HG02943 (cell line): ENCODE results near the gene CYP11A1.
"Not testable (repeated sequence)": the region's sequence is repeated elsewhere in the genome, so short reads cannot be mapped to it uniquely, and the experiment has no call there.

Source experiments
- ATAC-seq: cut with Tn5 transposase; IDR thresholded peaks from one replicate; pipeline ENCODE4 v1.9.1; 2021; ENCODE audit warnings: mild to moderate bottlenecking, low read depth, moderate library complexity; ENCODE audit not compliant: unreplicated experiment

CYP11A1 gene

GRCh38 chr15:74376825-74377581 lies 9.6 kb upstream of the CYP11A1 start:
- ATAC-seq = no peak

- ATAC-seq = no peak
These were observed 8.8 kb upstream of the CYP11A1 start for GRCh38 chr15:74376226-74376625.

- no peak for ATAC-seq
These were observed 7.9 kb upstream of the CYP11A1 start for GRCh38 chr15:74375303-74375693.

GRCh38 chr15:74374648-74375302 lies 7.3 kb upstream of the CYP11A1 start:
- ATAC-seq = peak; percentile 6

GRCh38 chr15:74373731-74374647 lies 6.5 kb upstream of the CYP11A1 start:
- ATAC-seq = peak; percentile 62

GRCh38 chr15:74373056-74373650 lies 5.7 kb upstream of the CYP11A1 start:
- ATAC-seq = no peak

- ATAC-seq = no peak
These were observed 3.0 kb upstream of the CYP11A1 start for GRCh38 chr15:74370471-74370870.

- ATAC-seq = no peak
These were observed 2.3 kb upstream of the CYP11A1 start for GRCh38 chr15:74369756-74370155.

GRCh38 chr15:74369084-74369745 lies 1.8 kb upstream of the CYP11A1 start:
- ATAC-seq = no peak

- ATAC-seq = no peak
These were observed 675 bp upstream of the CYP11A1 start for GRCh38 chr15:74368121-74368520.

- no peak for ATAC-seq
These were observed 1.6 kb downstream of the CYP11A1 start for GRCh38 chr15:74365598-74366445.

- no peak for ATAC-seq
These were observed 2.4 kb downstream of the CYP11A1 start for GRCh38 chr15:74364936-74365597.

- ATAC-seq = no peak
These were observed 5.0 kb downstream of the CYP11A1 start for GRCh38 chr15:74362482-74362881.

GRCh38 chr15:74360855-74361254 lies 6.6 kb downstream of the CYP11A1 start:
- not testable (repeated sequence) for ATAC-seq

GRCh38 chr15:74359376-74359775 lies 8.1 kb downstream of the CYP11A1 start:
- ATAC-seq = not testable (repeated sequence)

GRCh38 chr15:74357514-74357913 lies 9.9 kb downstream of the CYP11A1 start:
- ATAC-seq = not testable (repeated sequence)

GRCh38 chr15:74356050-74356449 lies 11.4 kb downstream of the CYP11A1 start:
- not testable (repeated sequence) for ATAC-seq

GRCh38 chr15:74353992-74354391 lies 13.5 kb downstream of the CYP11A1 start:
- not testable (repeated sequence) for ATAC-seq
